ENCODE data around the gene DMRT1.

Gene DMRT1

DNA sequence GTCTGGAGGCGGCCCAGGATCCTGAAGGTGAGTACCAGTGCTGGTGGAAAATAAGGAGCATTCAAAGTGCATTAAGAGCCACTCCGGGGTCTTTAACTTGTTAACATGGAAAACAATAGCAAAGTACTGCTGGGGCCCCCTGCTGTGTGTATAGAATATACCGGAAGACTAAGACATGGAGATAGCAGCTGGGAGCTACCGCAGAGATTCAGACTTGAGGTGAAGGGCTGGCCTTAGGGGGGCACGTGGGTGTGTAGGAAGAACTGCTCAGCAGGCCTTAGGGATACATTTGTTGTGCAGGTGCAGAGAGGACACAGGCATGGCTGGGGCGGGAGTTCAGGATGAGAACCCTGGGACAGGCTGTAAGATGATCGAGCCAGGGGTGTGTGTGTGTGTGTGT, 1.2 kb upstream of the DMRT1 start:
- TF ChIP-seq, protein P1, sequence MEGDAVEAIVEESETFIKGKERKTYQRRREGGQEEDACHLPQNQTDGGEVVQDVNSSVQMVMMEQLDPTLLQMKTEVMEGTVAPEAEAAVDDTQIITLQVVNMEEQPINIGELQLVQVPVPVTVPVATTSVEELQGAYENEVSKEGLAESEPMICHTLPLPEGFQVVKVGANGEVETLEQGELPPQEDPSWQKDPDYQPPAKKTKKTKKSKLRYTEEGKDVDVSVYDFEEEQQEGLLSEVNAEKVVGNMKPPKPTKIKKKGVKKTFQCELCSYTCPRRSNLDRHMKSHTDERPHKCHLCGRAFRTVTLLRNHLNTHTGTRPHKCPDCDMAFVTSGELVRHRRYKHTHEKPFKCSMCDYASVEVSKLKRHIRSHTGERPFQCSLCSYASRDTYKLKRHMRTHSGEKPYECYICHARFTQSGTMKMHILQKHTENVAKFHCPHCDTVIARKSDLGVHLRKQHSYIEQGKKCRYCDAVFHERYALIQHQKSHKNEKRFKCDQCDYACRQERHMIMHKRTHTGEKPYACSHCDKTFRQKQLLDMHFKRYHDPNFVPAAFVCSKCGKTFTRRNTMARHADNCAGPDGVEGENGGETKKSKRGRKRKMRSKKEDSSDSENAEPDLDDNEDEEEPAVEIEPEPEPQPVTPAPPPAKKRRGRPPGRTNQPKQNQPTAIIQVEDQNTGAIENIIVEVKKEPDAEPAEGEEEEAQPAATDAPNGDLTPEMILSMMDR (IDR thresholded peaks at IDR 0.05) = no peak
- DNase-seq (ENCODE audit: low spot score) = no peak

DNA sequence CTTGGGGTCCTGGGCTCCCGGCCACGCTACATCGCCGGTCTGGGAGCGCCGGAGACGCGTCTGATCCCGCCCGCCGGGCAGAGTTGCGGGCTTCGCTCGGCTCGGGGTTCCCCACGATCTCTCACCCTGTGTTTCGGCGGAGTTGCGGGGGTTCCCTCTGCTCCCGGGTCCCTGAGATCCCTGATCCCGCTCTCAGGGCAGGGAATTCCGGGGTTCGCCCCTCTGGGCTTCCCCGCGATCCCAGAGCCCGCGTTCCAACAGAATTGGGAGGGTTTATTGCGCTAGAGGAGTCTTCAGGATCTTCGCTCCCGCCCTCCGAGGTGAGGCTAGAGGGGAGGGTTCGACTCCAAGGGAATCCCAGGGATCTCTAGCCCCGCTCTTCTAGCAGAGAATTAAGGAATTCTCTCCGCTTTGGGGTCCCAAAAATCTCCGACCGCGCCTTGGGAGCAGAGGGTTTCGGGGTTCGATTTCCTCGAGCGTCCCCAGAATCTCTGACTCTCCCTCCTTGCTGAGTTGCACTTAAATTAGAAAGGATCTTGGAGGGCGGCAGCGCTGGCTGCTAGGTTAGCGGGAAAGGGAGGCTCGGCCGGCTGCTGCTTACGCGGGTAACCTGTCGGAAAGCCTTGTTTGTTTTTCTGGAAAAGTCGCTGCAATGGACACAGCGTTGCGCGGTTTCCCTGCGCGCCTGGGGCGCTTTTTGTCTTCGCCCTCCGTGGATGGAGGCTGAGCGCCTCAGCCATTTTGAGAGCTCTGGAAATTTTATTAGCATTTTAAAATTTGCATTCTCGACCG, 1.3 kb downstream of the DMRT1 start:
- TF ChIP-seq, protein P1 (IDR thresholded peaks at IDR 0.05) = no peak
- no peak overlapping the region for H3K27ac ChIP-seq
- H3K4me3 ChIP-seq = no peak overlapping the region
- no peak for DNase-seq (ENCODE audit: low spot score)

More for the DNA sequence above, 1.2 kb upstream of the DMRT1 start:
- H3K4me3 ChIP-seq = no peak overlapping the region
- H3K27ac ChIP-seq = no peak overlapping the region

DNA sequence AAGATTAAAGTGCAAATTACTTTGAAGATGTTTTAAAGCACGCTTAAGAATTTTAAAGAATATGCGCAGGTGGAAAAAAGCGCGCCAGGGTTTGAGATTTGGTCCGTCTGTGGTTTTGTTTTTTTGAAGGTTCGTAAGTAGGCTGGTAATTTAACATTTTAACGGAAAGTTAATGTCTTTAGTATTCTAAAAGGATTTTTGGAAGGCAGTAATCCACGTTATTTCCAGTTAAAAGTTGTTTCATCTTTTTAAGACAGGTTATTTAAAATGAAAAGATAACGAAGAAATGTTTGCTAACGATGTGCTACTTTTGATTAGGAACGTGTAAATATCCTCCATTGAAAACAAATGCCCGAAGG, 1.9 kb downstream of the DMRT1 start:
- TF ChIP-seq, protein P1 (IDR thresholded peaks at IDR 0.05) = no peak
- H3K27ac ChIP-seq = no peak overlapping the region
- no peak overlapping the region for H3K4me3 ChIP-seq
- no peak for DNase-seq (ENCODE audit: low spot score)

DNA sequence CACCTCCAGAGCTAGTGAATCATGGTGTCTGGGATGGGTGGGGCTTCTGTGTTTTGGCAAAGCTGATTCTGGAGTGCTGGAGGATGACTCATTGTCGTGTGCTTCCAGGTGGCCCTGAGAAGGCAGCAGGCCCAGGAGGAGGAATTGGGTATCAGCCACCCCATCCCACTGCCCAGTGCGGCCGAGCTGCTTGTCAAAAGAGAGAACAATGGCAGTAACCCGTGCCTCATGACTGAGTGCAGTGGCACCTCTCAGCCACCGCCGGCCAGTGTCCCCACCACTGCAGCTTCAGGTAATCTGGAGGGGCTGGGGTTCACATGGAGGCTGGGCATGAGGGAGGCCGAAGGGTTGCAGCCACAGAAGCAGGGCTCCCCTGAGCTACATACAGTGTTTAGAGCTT, 5.4 kb downstream of the DMRT1 start:
- TF ChIP-seq, protein P1 (IDR thresholded peaks at IDR 0.05) = no peak
- Histone ChIP-seq H3K4me3 (no peak overlapping the region), H3K27ac (no peak overlapping the region)
- no peak for DNase-seq (ENCODE audit: low spot score)

DNA sequence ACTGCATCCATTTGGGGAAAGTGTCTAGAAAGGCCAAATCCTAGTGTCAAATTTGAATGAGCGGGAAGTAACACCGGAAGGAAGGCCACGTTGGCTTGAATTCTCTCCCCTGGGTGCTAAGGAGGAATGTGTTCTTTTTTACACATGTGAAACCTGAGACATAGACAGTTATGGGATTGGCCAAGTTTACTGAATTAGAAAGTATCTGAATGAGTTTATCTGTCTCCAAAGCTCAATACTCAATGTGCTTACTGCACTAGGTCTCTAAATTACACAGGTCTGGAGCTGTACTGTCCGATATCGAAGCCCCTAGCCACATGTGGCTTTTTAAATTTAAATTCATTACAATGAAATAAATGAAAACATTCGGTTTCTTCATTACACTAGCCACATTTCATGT, 6.0 kb downstream of the DMRT1 start:
- Histone ChIP-seq H3K27ac (no peak overlapping the region), H3K4me3 (no peak overlapping the region)
- no peak for DNase-seq (ENCODE audit: low spot score)
- TF ChIP-seq, protein P1 (IDR thresholded peaks at IDR 0.05) = no peak

DNA sequence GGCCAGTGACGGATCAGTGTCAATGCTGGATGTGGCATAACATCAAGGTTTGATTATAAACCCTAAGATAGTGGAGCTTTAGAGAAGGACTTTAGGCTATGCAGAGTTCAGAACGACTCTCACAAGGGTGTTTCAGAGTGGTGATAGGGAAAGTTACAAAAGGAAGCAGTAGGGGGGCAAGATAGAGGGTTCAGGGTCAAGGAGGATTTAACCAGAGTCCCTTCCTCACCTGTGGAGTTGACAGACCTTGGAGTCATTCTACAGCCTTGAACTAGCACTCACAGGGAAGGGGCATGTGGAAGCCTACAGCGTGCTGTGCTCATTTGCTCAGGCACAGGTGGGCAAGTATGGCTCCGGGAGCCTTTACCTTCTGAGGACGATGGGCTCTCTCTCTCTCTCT, 7.9 kb downstream of the DMRT1 start:
- no peak overlapping the region for H3K27ac ChIP-seq
- TF ChIP-seq, protein P1 (IDR thresholded peaks at IDR 0.05) = no peak
- no peak for DNase-seq (ENCODE audit: low spot score)
- H3K4me3 ChIP-seq = no peak overlapping the region

DNA sequence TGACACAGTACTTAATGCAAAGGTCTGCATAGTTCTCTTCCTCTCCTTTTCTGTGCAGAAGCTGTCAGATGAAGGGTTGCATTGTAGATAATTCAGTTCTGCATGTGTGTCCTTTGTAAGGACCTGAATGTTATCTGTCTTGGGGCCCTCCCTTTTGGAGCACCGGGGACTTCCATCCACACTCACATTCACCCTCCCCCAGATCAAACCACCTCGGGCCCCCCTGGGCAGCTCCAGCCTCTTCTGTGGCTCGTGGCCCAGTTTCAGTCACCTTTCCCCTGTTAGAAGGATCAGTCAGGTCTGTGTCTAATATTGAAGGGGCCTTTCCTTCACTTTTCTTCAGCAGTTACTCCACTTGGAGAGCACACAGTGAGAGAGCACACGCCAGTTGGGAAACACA, 11.0 kb downstream of the DMRT1 start:
- no peak overlapping the region for H3K4me3 ChIP-seq
- no peak overlapping the region for H3K27ac ChIP-seq
- TF ChIP-seq, protein P1 (IDR thresholded peaks at IDR 0.05) = no peak
- no peak for DNase-seq (ENCODE audit: low spot score)

Measured in coronary artery (tissue), 2 donors.